Keratinocyte (primary cell): ENCODE results near the gene DR1. TPM values are rescaled to one million over a fixed set of nuclear protein-coding genes. Genes with fewer than 3 reads are reported as not detected.

ENCODE experiments used
- DNase-seq: peaks from one replicate; pipeline ENCODE4 v3.0.0-alpha.2; 2011; ENCODE audit warnings: low read depth, missing footprints, low spot score
- FAIRE-seq: peaks from 2 replicates; lab custom pipeline; 2011; peaks lifted over from hg19 to GRCh38; lab: Jason Lieb, UNC
- H2AFZ ChIP-seq: 2 replicates; pipeline ENCODE4 v1.6.0; 2012; ENCODE audit warnings: low read length, control low read depth, inconsistent platforms; ENCODE audit not compliant: control insufficient read depth
- H3K27ac ChIP-seq: 2 replicates; pipeline ENCODE4 v1.5.1; 2011; ENCODE audit warnings: low read length; ENCODE audit not compliant: control insufficient read depth, insufficient read depth
- H3K27me3 ChIP-seq: 3 replicates; pipeline ENCODE4 v1.6.0; 2011; ENCODE audit warnings: low read length; ENCODE audit not compliant: control insufficient read depth, insufficient read depth; ENCODE audit errors: extremely low read depth
- H3K36me3 ChIP-seq, 2 experiments: 2 replicates in 1 of 2; 3 replicates in 1 of 2; pipeline ENCODE4 v1.5.1; 2011; ENCODE audit warnings: low read length in 2 of 2, mild to moderate bottlenecking in 1 of 2; ENCODE audit not compliant: control insufficient read depth in 2 of 2, insufficient read depth in 2 of 2; ENCODE audit errors: extremely low read depth in 1 of 2
- H3K4me1 ChIP-seq: 3 replicates; pipeline ENCODE4 v1.5.1; 2011; ENCODE audit warnings: low read length; ENCODE audit not compliant: control insufficient read depth, insufficient read depth; ENCODE audit errors: extremely low read depth
- H3K4me2 ChIP-seq: 3 replicates; pipeline ENCODE4 v1.6.0; 2011; ENCODE audit warnings: low read depth, low read length; ENCODE audit not compliant: control insufficient read depth, insufficient read depth; ENCODE audit errors: extremely low read depth
- H3K4me3 ChIP-seq, 3 experiments: fragments of 200-600 bp in 1 of 3; sonication (generic) in 1 of 3; 2 replicates in 2 of 3; 3 replicates in 1 of 3; pipeline ENCODE4 v1.5.1; 2011 to 2016; ENCODE audit warnings: low read length in 3 of 3, mild to moderate bottlenecking in 3 of 3, control low read depth in 2 of 3, inconsistent platforms in 1 of 3, low read depth in 1 of 3, mixed read lengths in 1 of 3, mixed run types in 1 of 3, moderate library complexity in 1 of 3; ENCODE audit not compliant: control insufficient read depth in 2 of 3, insufficient read depth in 2 of 3; ENCODE audit errors: extremely low read depth in 1 of 3
- H3K79me2 ChIP-seq: 2 replicates; pipeline ENCODE4 v1.6.0; 2012; ENCODE audit warnings: low read length; ENCODE audit not compliant: control insufficient read depth, insufficient read depth
- H3K9ac ChIP-seq: 3 replicates; pipeline ENCODE4 v1.6.0; 2011; ENCODE audit warnings: low read length; ENCODE audit not compliant: control insufficient read depth, insufficient read depth; ENCODE audit errors: extremely low read depth
- H3K9me1 ChIP-seq: 3 replicates; pipeline ENCODE4 v1.6.0; 2011; ENCODE audit warnings: low read length; ENCODE audit not compliant: control insufficient read depth, insufficient read depth; ENCODE audit errors: extremely low read depth
- H3K9me3 ChIP-seq: 2 replicates; pipeline ENCODE4 v1.5.1; 2012; ENCODE audit warnings: low read depth, low read length; ENCODE audit not compliant: control insufficient read depth
- H4K20me1 ChIP-seq: 3 replicates; pipeline ENCODE4 v1.6.0; 2011; ENCODE audit warnings: low read length; ENCODE audit not compliant: control insufficient read depth, insufficient read depth; ENCODE audit errors: extremely low read depth
- EZH2 ChIP-seq: IDR thresholded peaks from one replicate; pipeline ENCODE4 v1.6.1; 2012; ENCODE audit warnings: inconsistent platforms, mild to moderate bottlenecking, low read length, moderate library complexity
- dilution Hi-C: fragments of 300-500 bp; cut with MboI; formaldehyde crosslinking; loops from one replicate; pipeline ENCODE4 v1.7.0; 2020; ENCODE audit warnings: low sequenced_read_pairs; ENCODE audit not compliant: extremely low pct_ligation_motif_present
- polyA plus RNA-seq, 5 experiments: library from polyadenylated mRNA; depleted of rRNA in 3 of 5; stranded (reverse) in 3 of 5; stranded (forward) in 1 of 5; unstranded in 1 of 5; fragments of >200 nt; gene quantifications; 1 replicate in 1 of 5; 2 replicates in 3 of 5; 3 replicates in 1 of 5; pipeline versions ENCODE4 v1.2.1 to v1.2.3, GENCODE V29; 2011 to 2012; ENCODE audit warnings: missing spikeins in 2 of 5, low read depth in 1 of 5, low replicate concordance in 1 of 5
- TF ChIP-seq, protein P1 (sequence below), 3 experiments: IDR thresholded peaks in 1 of 3; conservative IDR thresholded peaks in 1 of 3; optimal IDR thresholded peaks in 1 of 3; 2 replicates in 2 of 3; 3 replicates in 1 of 3; pipeline versions ENCODE3 to v1.5.1; 2011; ENCODE audit warnings: low read length in 3 of 3, mild to moderate bottlenecking in 3 of 3, moderate library complexity in 2 of 3, control low read depth in 1 of 3, inconsistent platforms in 1 of 3; ENCODE audit not compliant: insufficient read depth in 2 of 3; ENCODE audit errors: extremely low read depth in 1 of 3

The DR1 gene
- polyA plus RNA-seq, 1 donor (not counting 4 experiments of a cell fraction or from before 2014, with no cell fraction given) = 47.9 TPM

DNA sequence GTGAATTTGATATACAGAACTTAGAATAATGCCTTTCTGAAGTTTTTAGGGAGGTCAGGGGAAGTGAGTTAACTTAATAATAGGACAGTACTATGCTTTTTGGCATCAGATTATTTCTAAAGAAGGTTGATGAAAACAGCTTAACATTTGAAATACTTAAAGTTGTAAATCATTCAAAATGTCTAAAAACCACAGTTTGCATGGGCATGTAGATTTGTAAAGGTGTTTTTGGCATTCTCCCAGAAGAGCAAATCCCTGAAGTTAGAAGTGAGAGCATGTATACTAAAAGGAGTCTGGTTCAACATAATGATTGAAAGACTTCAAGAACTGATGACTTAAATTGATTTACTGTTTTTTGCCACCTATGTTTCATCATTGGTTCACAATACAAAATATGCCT, 6.7 kb downstream of the DR1 start:
- FAIRE-seq (no peak), DNase-seq (no peak)
- Histone ChIP-seq H3K9me3 (no peaks in the 10 kb centered on the region), H2AFZ (no peak overlapping the region), H3K9ac (no peak overlapping the region), H3K79me2 (peaks cover 96% of the 10 kb centered on the region), H3K9me1 (no peaks in the 10 kb centered on the region), H3K4me3 (no peak overlapping the region), H3K27ac (peak overlapping the region; percentile 23), H3K4me1 (peaks cover 29% of the 10 kb centered on the region), H4K20me1 (peaks cover 2% of the 10 kb centered on the region), H3K27me3 (no peaks in the 10 kb centered on the region), H3K4me2 (peak overlapping the region; percentile 90), H3K36me3 (peaks cover 9% of the 10 kb centered on the region in 2 experiments)
- dilution Hi-C loops = no loop called here
- TF ChIP-seq, protein P1, sequence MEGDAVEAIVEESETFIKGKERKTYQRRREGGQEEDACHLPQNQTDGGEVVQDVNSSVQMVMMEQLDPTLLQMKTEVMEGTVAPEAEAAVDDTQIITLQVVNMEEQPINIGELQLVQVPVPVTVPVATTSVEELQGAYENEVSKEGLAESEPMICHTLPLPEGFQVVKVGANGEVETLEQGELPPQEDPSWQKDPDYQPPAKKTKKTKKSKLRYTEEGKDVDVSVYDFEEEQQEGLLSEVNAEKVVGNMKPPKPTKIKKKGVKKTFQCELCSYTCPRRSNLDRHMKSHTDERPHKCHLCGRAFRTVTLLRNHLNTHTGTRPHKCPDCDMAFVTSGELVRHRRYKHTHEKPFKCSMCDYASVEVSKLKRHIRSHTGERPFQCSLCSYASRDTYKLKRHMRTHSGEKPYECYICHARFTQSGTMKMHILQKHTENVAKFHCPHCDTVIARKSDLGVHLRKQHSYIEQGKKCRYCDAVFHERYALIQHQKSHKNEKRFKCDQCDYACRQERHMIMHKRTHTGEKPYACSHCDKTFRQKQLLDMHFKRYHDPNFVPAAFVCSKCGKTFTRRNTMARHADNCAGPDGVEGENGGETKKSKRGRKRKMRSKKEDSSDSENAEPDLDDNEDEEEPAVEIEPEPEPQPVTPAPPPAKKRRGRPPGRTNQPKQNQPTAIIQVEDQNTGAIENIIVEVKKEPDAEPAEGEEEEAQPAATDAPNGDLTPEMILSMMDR (optimal IDR thresholded peaks at IDR 0.05 in 1 of 3, IDR thresholded peaks at IDR 0.05 in 1 of 3, conservative IDR thresholded peaks at IDR 0.05 in 1 of 3; ENCODE audit: extremely low read depth in 1 of 3, insufficient read depth in 2 of 3, low read length in 3 of 3) = no peak
- TF ChIP-seq EZH2 = no peak

DNA sequence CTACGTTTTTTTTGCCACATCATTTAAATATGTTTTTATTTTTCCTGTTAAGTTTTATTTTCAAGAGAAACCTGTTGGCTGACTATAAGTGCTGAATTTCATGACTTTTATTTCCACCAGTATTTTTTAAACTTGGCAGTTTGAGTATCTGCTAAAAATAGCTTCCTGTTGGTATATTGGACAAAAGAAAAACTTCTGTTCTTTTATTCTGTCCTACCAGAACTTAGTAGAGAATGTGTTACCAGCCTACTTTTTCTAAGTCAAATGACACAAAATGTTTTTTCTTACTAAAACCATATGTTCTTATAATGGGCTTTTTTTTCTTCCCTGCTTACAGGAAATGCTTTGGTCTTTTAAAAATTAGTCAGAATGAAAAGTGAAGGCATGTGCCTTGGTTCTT, 7.6 kb downstream of the DR1 start:
- H3K4me3 ChIP-seq = no peak overlapping the region
- H4K20me1 ChIP-seq = peaks cover 3% of the 10 kb centered on the region
- dilution Hi-C loops = no loop called here

More for the DNA sequence above, 7.6 kb downstream of the DR1 start:
- H2AFZ ChIP-seq = no peak overlapping the region
- no peak overlapping the region for H3K9ac ChIP-seq
- no peak for DNase-seq
- H3K4me2 ChIP-seq = no peak overlapping the region
- H3K79me2 ChIP-seq = peaks cover 95% of the 10 kb centered on the region
- H3K9me3 ChIP-seq = no peaks in the 10 kb centered on the region
- no peaks in the 10 kb centered on the region for H3K27me3 ChIP-seq
- no peaks in the 10 kb centered on the region for H3K9me1 ChIP-seq
- TF ChIP-seq EZH2 = no peak
- TF ChIP-seq, protein P1 (optimal IDR thresholded peaks at IDR 0.05 in 1 of 3, IDR thresholded peaks at IDR 0.05 in 1 of 3, conservative IDR thresholded peaks at IDR 0.05 in 1 of 3; ENCODE audit: extremely low read depth in 1 of 3, insufficient read depth in 2 of 3, low read length in 3 of 3) = no peak
- no peak overlapping the region for H3K27ac ChIP-seq
- peaks cover 29% of the 10 kb centered on the region for H3K4me1 ChIP-seq
- peaks cover 13 to 17% of the 10 kb centered on the region in 2 experiments for H3K36me3 ChIP-seq
- FAIRE-seq = no peak
